Neuronal stem cell (in vitro differentiated cells): ENCODE results near the gene STARD8.

Experiments
- DNase-seq: peaks from one replicate; pipeline ENCODE4 v3.0.0-alpha.2; 2013; ENCODE audit warnings: low spot score
- H2AFZ ChIP-seq: one replicate; pipeline ENCODE4 v1.6.1; 2013; ENCODE audit warnings: mild to moderate bottlenecking, low read length, inconsistent platforms
- H2AK5ac ChIP-seq: 2 replicates; pipeline ENCODE4 v1.6.1; 2013; ENCODE audit warnings: low read depth, mild to moderate bottlenecking, inconsistent platforms, low read length, moderate library complexity, mixed read lengths
- H2BK120ac ChIP-seq: 2 replicates; pipeline ENCODE4 v1.6.1; 2013; ENCODE audit warnings: low read depth, mild to moderate bottlenecking, inconsistent platforms, low read length, moderate library complexity, mixed read lengths
- H2BK12ac ChIP-seq: one replicate; pipeline ENCODE4 v1.6.1; 2013; ENCODE audit warnings: low read length, inconsistent platforms
- H2BK15ac ChIP-seq: 2 replicates; pipeline ENCODE4 v1.6.1; 2013; ENCODE audit warnings: mild to moderate bottlenecking, low read length, inconsistent platforms, mixed read lengths
- H2BK5ac ChIP-seq: one replicate; pipeline ENCODE4 v1.6.1; 2013; ENCODE audit warnings: inconsistent platforms, mild to moderate bottlenecking, low read length, moderate library complexity
- H3K14ac ChIP-seq: one replicate; pipeline ENCODE4 v1.6.1; 2013; ENCODE audit warnings: low read length, inconsistent platforms
- H3K18ac ChIP-seq: 2 replicates; pipeline ENCODE4 v1.6.1; 2013; ENCODE audit warnings: low read length, inconsistent platforms
- H3K23ac ChIP-seq: 2 replicates; pipeline ENCODE4 v1.6.1; 2013; ENCODE audit warnings: low read depth, mild to moderate bottlenecking, mixed read lengths, low read length, inconsistent platforms; ENCODE audit not compliant: poor library complexity
- H3K27ac ChIP-seq: replicated peaks from 3 replicates; pipeline ENCODE4 v1.5.1; 2013; ENCODE audit warnings: low read length, inconsistent platforms
- H3K27me3 ChIP-seq, 3 experiments: 2 replicates each; pipeline ENCODE4 v1.6.1; 2013; ENCODE audit warnings: low read length in 3 of 3, mild to moderate bottlenecking in 2 of 3, inconsistent platforms in 1 of 3, low read depth in 1 of 3, mixed read lengths in 1 of 3, moderate library complexity in 1 of 3; ENCODE audit not compliant: control insufficient read depth in 3 of 3, insufficient read depth in 3 of 3
- H3K36me3 ChIP-seq, 2 donors: replicated peaks in 1 of 2; 2 replicates each; pipeline ENCODE4 v1.6.1; 2013; ENCODE audit warnings: low read length in 2 of 2; ENCODE audit not compliant: control insufficient read depth in 2 of 2, insufficient read depth in 2 of 2
- H3K4ac ChIP-seq: 2 replicates; pipeline ENCODE4 v1.6.1; 2013; ENCODE audit warnings: inconsistent platforms, mild to moderate bottlenecking, low read length, moderate library complexity
- H3K4me1 ChIP-seq, 2 donors: 1 replicate in 1 of 2; 2 replicates in 1 of 2; pipeline ENCODE4 v1.6.1; 2013; ENCODE audit warnings: low read length in 2 of 2, low read depth in 1 of 2; ENCODE audit not compliant: control insufficient read depth in 2 of 2, insufficient read depth in 1 of 2
- H3K4me2 ChIP-seq: one replicate; pipeline ENCODE4 v1.6.1; 2013; ENCODE audit warnings: mild to moderate bottlenecking, low read length, inconsistent platforms; ENCODE audit not compliant: insufficient read depth, poor library complexity, severe bottlenecking
- H3K4me3 ChIP-seq, 2 donors: 2 replicates each; pipeline ENCODE4 v1.5.1; 2013; ENCODE audit warnings: low read length in 2 of 2, mild to moderate bottlenecking in 2 of 2, inconsistent platforms in 1 of 2, moderate library complexity in 1 of 2
- H3K79me1 ChIP-seq: one replicate; pipeline ENCODE4 v1.6.1; 2013; ENCODE audit warnings: low read depth, mild to moderate bottlenecking, inconsistent platforms, low read length, moderate library complexity
- H3K9ac ChIP-seq: one replicate; pipeline ENCODE4 v1.6.1; 2013; ENCODE audit warnings: mild to moderate bottlenecking, low read depth, low read length, inconsistent platforms; ENCODE audit not compliant: poor library complexity
- H3K9me3 ChIP-seq, 2 donors: replicated peaks in 1 of 2; 2 replicates each; pipeline versions ENCODE3 to v1.6.1; 2013; ENCODE audit warnings: low read length in 2 of 2, mild to moderate bottlenecking in 2 of 2, inconsistent platforms in 1 of 2, low read depth in 1 of 2, mixed read lengths in 1 of 2, moderate library complexity in 1 of 2; ENCODE audit not compliant: control insufficient read depth in 2 of 2, insufficient read depth in 1 of 2
- H4K8ac ChIP-seq: one replicate; pipeline ENCODE4 v1.6.1; 2013; ENCODE audit warnings: low read depth, mild to moderate bottlenecking, inconsistent platforms, low read length, moderate library complexity
- H4K91ac ChIP-seq: one replicate; pipeline ENCODE4 v1.6.1; 2013; ENCODE audit warnings: low read length, low read depth, mild to moderate bottlenecking, inconsistent platforms; ENCODE audit not compliant: poor library complexity
- WGBS, 2 donors: extraction: QIAGEN DNeasy Blood & Tissue Kit; methylation state at CpG; one replicate each; pipeline ENCODE4 v1.1.7; 2013; ENCODE audit warnings: missing lambda C conversion rate in 2 of 2, mixed read lengths in 1 of 2; ENCODE audit not compliant: insufficient read length in 2 of 2, insufficient replicate concordance in 1 of 2; ENCODE audit errors: extremely low coverage in 2 of 2; 5-methylcytosine and 5-hydroxymethylcytosine counted together

Gene STARD8

DNA sequence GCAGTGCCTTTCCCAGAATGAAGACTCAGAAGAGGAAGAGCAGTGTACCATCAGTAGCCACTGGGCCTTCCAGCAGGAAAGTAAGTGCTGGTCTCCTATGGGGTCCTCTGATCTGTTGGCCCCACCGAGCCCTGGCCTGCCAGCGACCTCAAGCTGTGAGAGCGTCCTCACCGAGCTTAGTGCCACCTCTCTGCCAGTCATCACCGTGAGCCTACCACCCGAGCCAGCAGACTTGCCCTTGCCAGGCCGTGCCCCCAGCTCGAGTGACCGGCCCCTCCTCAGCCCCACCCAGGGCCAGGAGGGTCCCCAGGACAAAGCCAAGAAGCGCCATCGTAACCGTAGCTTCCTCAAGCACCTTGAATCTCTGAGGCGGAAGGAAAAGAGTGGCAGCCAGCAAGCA lies 69.7 kb downstream of the STARD8 start:
- Histone ChIP-seq H3K4me1 (no peaks in the 10 kb centered on the region), H4K91ac (no peak overlapping the region), H2BK15ac (no peak overlapping the region), H3K9ac (no peak overlapping the region), H3K36me3 (no peaks in the 10 kb centered on the region), H3K4me3 (no peak overlapping the region), H3K27ac (no peak overlapping the region), H3K27me3 (no peaks in the 10 kb centered on the region), H3K18ac (no peak overlapping the region), H3K79me1 (no peaks in the 10 kb centered on the region), H3K4ac (no peak overlapping the region), H3K4me2 (no peak overlapping the region), H2BK12ac (no peak overlapping the region), H3K9me3 (no peaks in the 10 kb centered on the region), H3K23ac (no peak overlapping the region), H4K8ac (no peak overlapping the region), H2BK120ac (no peak overlapping the region), H2AK5ac (no peak overlapping the region), H3K14ac (no peak overlapping the region), H2AFZ (no peak overlapping the region), H2BK5ac (no peak overlapping the region)
- DNase-seq: no peak
- no CpG with 5 or more reads among the region's 13 CpGs for WGBS, 2 donors

DNA sequence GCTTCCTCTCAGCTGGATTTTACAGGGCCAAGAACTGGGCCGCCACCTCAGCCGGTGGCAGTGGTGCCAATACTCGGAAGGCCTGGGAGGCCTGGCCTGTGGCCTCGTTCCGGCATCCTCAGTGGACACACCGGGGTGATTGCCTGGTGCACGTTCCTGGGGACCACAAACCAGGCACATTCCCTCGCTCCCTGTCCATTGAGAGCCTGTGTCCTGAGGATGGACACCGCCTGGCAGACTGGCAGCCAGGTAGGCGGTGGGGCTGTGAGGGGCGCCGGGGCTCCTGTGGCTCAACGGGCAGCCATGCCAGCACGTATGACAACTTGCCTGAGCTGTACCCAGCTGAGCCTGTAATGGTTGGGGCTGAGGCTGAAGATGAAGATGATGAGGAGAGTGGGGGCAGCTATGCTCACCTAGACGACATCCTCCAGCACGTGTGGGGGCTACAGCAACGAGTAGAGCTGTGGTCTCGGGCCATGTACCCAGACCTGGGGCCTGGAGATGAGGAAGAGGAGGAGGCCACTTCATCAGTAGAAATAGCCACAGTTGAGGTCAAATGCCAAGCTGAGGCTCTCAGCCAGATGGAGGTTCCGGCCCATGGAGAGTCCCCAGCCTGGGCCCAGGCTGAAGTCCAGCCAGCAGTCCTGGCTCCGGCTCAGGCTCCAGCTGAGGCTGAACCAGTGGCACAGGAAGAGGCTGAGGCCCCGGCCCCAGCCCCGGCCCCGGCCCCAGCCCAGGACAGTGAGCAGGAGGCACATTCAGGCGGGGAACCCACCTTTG lies 70.4 kb downstream of the STARD8 start:
- no peak overlapping the region for H4K91ac ChIP-seq
- no peak overlapping the region for H2BK15ac ChIP-seq
- H3K36me3 ChIP-seq: no peaks in the 10 kb centered on the region
- no peaks in the 10 kb centered on the region for H3K79me1 ChIP-seq
- no peak overlapping the region for H3K4me3 ChIP-seq
- H2BK12ac ChIP-seq: no peak overlapping the region
- no peak overlapping the region for H2AFZ ChIP-seq
- no peak overlapping the region for H3K23ac ChIP-seq
- H3K27me3 ChIP-seq: no peaks in the 10 kb centered on the region
- no peaks in the 10 kb centered on the region for H3K4me1 ChIP-seq
- H3K14ac ChIP-seq: no peak overlapping the region
- H3K4me2 ChIP-seq: no peak overlapping the region
- no peak overlapping the region for H4K8ac ChIP-seq
- no peaks in the 10 kb centered on the region for H3K9me3 ChIP-seq
- no peak overlapping the region for H2AK5ac ChIP-seq
- no peak overlapping the region for H3K18ac ChIP-seq
- no peak overlapping the region for H3K27ac ChIP-seq
- no peak for DNase-seq
- no CpG with 5 or more reads among the region's 24 CpGs for WGBS, 2 donors
- H3K9ac ChIP-seq: no peak overlapping the region
- H3K4ac ChIP-seq: no peak overlapping the region
- no peak overlapping the region for H2BK5ac ChIP-seq
- no peak overlapping the region for H2BK120ac ChIP-seq

DNA sequence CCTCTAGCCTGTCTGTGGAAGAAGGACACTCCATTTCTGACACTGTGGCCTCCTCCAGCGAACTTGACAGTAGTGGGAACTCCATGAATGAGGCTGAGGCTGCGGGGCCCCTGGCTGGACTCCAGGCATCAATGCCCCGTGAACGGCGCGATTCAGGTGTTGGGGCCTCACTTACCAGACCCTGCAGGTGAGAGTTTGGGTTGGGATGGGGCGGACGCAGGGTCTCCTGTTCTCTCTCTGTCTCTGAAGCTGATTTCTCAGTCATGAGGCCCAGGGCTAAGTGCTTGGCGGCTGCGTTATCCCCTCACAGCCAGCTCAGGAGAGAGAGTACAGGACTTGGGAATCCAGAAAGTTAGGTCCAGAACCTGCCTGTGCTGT lies 71.0 kb downstream of the STARD8 start:
- no peak overlapping the region for H3K4me3 ChIP-seq
- no peak overlapping the region for H3K23ac ChIP-seq
- H2BK120ac ChIP-seq: no peak overlapping the region
- H3K4me2 ChIP-seq: no peak overlapping the region
- H2BK5ac ChIP-seq: no peak overlapping the region
- no peak for DNase-seq
- H3K79me1 ChIP-seq: no peaks in the 10 kb centered on the region
- no peak overlapping the region for H4K91ac ChIP-seq
- no peak overlapping the region for H3K14ac ChIP-seq
- no peak overlapping the region for H2AFZ ChIP-seq
- no peaks in the 10 kb centered on the region for H3K27me3 ChIP-seq
- H2BK15ac ChIP-seq: no peak overlapping the region
- no peaks in the 10 kb centered on the region for H3K4me1 ChIP-seq
- H3K27ac ChIP-seq: no peak overlapping the region
- H2BK12ac ChIP-seq: no peak overlapping the region
- WGBS, 2 donors: no CpG with 5 or more reads among the region's 10 CpGs
- H3K9ac ChIP-seq: no peak overlapping the region
- no peak overlapping the region for H3K4ac ChIP-seq
- H3K36me3 ChIP-seq: no peaks in the 10 kb centered on the region
- H4K8ac ChIP-seq: no peak overlapping the region
- H2AK5ac ChIP-seq: no peak overlapping the region
- H3K18ac ChIP-seq: no peak overlapping the region
- H3K9me3 ChIP-seq: no peaks in the 10 kb centered on the region

GRCh38 chrX:68719181-68719903 lies 71.9 kb downstream of the STARD8 start:
- no peak overlapping the region for H3K4me3 ChIP-seq
- H2BK5ac ChIP-seq: no peak overlapping the region
- no peak overlapping the region for H4K91ac ChIP-seq
- H3K4ac ChIP-seq: no peak overlapping the region
- H4K8ac ChIP-seq: no peak overlapping the region
- no peaks in the 10 kb centered on the region for H3K27me3 ChIP-seq
- no peaks in the 10 kb centered on the region for H3K79me1 ChIP-seq
- no CpG with 5 or more reads among the region's 14 CpGs for WGBS, 2 donors
- no peaks in the 10 kb centered on the region for H3K36me3 ChIP-seq
- H3K4me2 ChIP-seq: no peak overlapping the region
- no peak overlapping the region for H2AK5ac ChIP-seq
- no peak overlapping the region for H3K27ac ChIP-seq
- no peak overlapping the region for H2AFZ ChIP-seq
- no peaks in the 10 kb centered on the region for H3K4me1 ChIP-seq
- no peak for DNase-seq
- no peaks in the 10 kb centered on the region for H3K9me3 ChIP-seq
- no peak overlapping the region for H3K23ac ChIP-seq
- peak overlapping the region; percentile 38 for H3K14ac ChIP-seq
- H3K9ac ChIP-seq: no peak overlapping the region
- H2BK12ac ChIP-seq: no peak overlapping the region
- no peak overlapping the region for H2BK120ac ChIP-seq
- H2BK15ac ChIP-seq: no peak overlapping the region
- H3K18ac ChIP-seq: no peak overlapping the region
